SK-N-MC (cell line): ENCODE measurements around the gene SLC25A4.
"Not testable (repeated sequence)": the region's sequence is repeated elsewhere in the genome, so short reads cannot be mapped to it uniquely, and the experiment has no call there.

ENCODE experiments used
- EZH2 ChIP-seq: fragments of 200-600 bp; sonication (generic); IDR thresholded peaks from one replicate; pipeline ENCODE4 v1.6.1; 2017; ENCODE audit warnings: antibody characterized with exemption
- FOXP2 ChIP-seq: optimal IDR thresholded peaks from 2 replicates; pipeline ENCODE3; 2011; ENCODE audit warnings: mild to moderate bottlenecking, moderate library complexity; ENCODE audit not compliant: insufficient read depth; ENCODE audit errors: extremely low read length, control extremely low read depth
- POLR2AphosphoS5 ChIP-seq: IDR thresholded peaks from 2 replicates; pipeline ENCODE4 v1.6.1; 2012; ENCODE audit warnings: mild to moderate bottlenecking, low read depth, low read length, borderline replicate concordance

GRCh38 chr4:185198189-185198588 is 55.1 kb downstream of the SLC25A4 start:
- TF ChIP-seq POLR2AphosphoS5, EZH2, FOXP2: not testable (repeated sequence)
